H1 (cell line): ENCODE results near the gene SLCO4A1. TPM values are rescaled to one million over a fixed set of nuclear protein-coding genes. Genes with fewer than 3 reads are reported as not detected.

Source experiments
- CEBPB ChIP-seq: IDR thresholded peaks from 2 replicates; pipeline ENCODE4 v1.6.1; 2012; ENCODE audit warnings: low read depth, low read length
- EGR1 ChIP-seq: IDR thresholded peaks from 2 replicates; pipeline ENCODE4 v1.6.1; 2011; ENCODE audit warnings: low read depth, low read length, borderline replicate concordance
- KDM1A ChIP-seq: fragments of 200-600, 300-600 bp; sonication (generic); IDR thresholded peaks from 2 replicates; pipeline ENCODE4 v1.7.1; 2016; ENCODE audit warnings: mild to moderate bottlenecking, low read length, borderline replicate concordance
- NRF1 ChIP-seq: IDR thresholded peaks from 2 replicates; pipeline ENCODE4 v1.6.1; 2011; ENCODE audit warnings: mild to moderate bottlenecking, low read depth, low read length, improper control_type of control experiment
- SRF ChIP-seq: IDR thresholded peaks from 2 replicates; pipeline ENCODE4 v1.6.1; 2011; ENCODE audit warnings: mild to moderate bottlenecking, low read depth, low read length, moderate library complexity
- TAF1 ChIP-seq: IDR thresholded peaks from 2 replicates; pipeline ENCODE4 v1.6.1; 2011; ENCODE audit warnings: mild to moderate bottlenecking, low read depth, low read length
- ZNF274 ChIP-seq: IDR thresholded peaks from 2 replicates; pipeline ENCODE4 v1.7.0; 2012; ENCODE audit warnings: low read length, borderline replicate concordance; ENCODE audit errors: extremely low read depth
- polyA plus RNA-seq, 7 experiments: library from polyadenylated mRNA; depleted of rRNA in 3 of 7; stranded (reverse) in 5 of 7; unstranded in 2 of 7; fragments of >200 nt in 5 of 7; fragments of 200-250 nt in 2 of 7; gene quantifications; 1 replicate in 5 of 7; 2 replicates in 1 of 7; 4 replicates in 1 of 7; pipeline versions ENCODE4 v1.2.1 to v1.2.3, GENCODE V29; 2011 to 2013; ENCODE audit warnings: missing spikeins in 2 of 7, mixed read lengths in 2 of 7
- total RNA-seq: library from RNA; stranded (reverse); fragmentation: NEBNext Ultra II Directional; extraction: Animal tissue kit (Norgen Biotek cat#: 25700); gene quantifications from 2 replicates; pipeline ENCODE4 v1.2.1, GENCODE V29; 2021

The SLCO4A1 gene
- total and polyA plus RNA-seq, 2 of the 8 experiments (the other 6 are each of a cell fraction or from before 2014, with no cell fraction given): 10.5 to 18.5 TPM

- TF ChIP-seq EGR1 (no peak), ZNF274 (no peak), KDM1A (no peak), TAF1 (no peak), SRF (no peak), CEBPB (no peak), NRF1 (no peak)
Observed at GRCh38 chr20:62660768-62661167, 18.5 kb downstream of the SLCO4A1 start (continued).
